GM12878 (cell line): ENCODE data around the gene ANK2. TPM values are rescaled to one million over a fixed set of nuclear protein-coding genes. Genes with fewer than 3 reads are reported as not detected.

Experiments used
- ATAC-seq: fragments of 200-7000 bp; cut with Tn5 transposase; 3 replicates; pipeline ENCODE4 v1.9.1; 2020; ENCODE audit warnings: mild to moderate bottlenecking, moderate library complexity
- BruUV-seq: library from RNA; stranded (reverse); fragments of 400-500 nt; replicated peaks from 2 replicates; lab custom pipeline; 2021; lab: Mats Ljungman, UMichigan
- CTCF ChIA-PET: fragments of 300-600 bp; sonication (Branson Sonifier 250); formaldehyde crosslinking; extraction: SDS; loops from one replicate; lab custom pipeline; 2021; ENCODE audit warnings: inconsistent platforms; lab: Yijun Ruan, JAX
- POLR2A ChIA-PET: fragments of 350-600 bp; formaldehyde crosslinking; extraction: SDS; loops from one replicate; lab custom pipeline; 2021; ENCODE audit warnings: inconsistent platforms; lab: Charles Lee
- RAD21 ChIA-PET: fragments of 300-600 bp; sonication (Branson Sonifier 250); formaldehyde crosslinking; loops from one replicate; lab custom pipeline; 2023; ENCODE audit warnings: antibody characterized with exemption; ENCODE audit not compliant: unreplicated experiment; lab: Charles Lee
- SMC1A ChIA-PET: fragments of 300-600 bp; sonication (Branson Sonifier 250); formaldehyde crosslinking; loops from one replicate; lab custom pipeline; 2023; ENCODE audit not compliant: unreplicated experiment, uncharacterized antibody; lab: Charles Lee
- DNase-seq: peaks from one replicate; pipeline ENCODE4 v3.0.0-alpha.2; 2011; ENCODE audit warnings: low read depth, low spot score
- FAIRE-seq: peaks from 3 replicates; lab custom pipeline; 2011; peaks lifted over from hg19 to GRCh38; lab: Jason Lieb, UNC
- H2AFZ ChIP-seq: 2 replicates; pipeline ENCODE4 v1.6.0; 2011; ENCODE audit warnings: low read depth, low read length, control low read depth; ENCODE audit not compliant: control insufficient read depth
- H3K27ac ChIP-seq: 2 replicates; pipeline ENCODE4 v1.5.1; 2011; ENCODE audit warnings: control low read depth; ENCODE audit not compliant: control insufficient read depth, insufficient read depth
- H3K27me3 ChIP-seq, 2 experiments: replicated peaks in 1 of 2; 2 replicates each; pipeline versions ENCODE4 v1.6.0 to v1.6.1; 2011; ENCODE audit warnings: low read length in 1 of 2; ENCODE audit not compliant: control insufficient read depth in 2 of 2, insufficient read depth in 2 of 2
- H3K36me3 ChIP-seq, 2 experiments: 2 replicates each; pipeline ENCODE4 v1.5.1; 2011; ENCODE audit warnings: low read length in 1 of 2; ENCODE audit not compliant: control insufficient read depth in 2 of 2, insufficient read depth in 2 of 2
- H3K4me1 ChIP-seq: 2 replicates; pipeline ENCODE4 v1.6.1; 2011; ENCODE audit warnings: mild to moderate bottlenecking, low read length, moderate library complexity, mixed read lengths; ENCODE audit not compliant: control insufficient read depth, insufficient read depth
- H3K4me2 ChIP-seq: 2 replicates; pipeline ENCODE4 v1.6.0; 2011; ENCODE audit warnings: control low read depth; ENCODE audit not compliant: control insufficient read depth, insufficient read depth
- H3K4me3 ChIP-seq: fragments of 200-600 bp; sonication (generic); 2 replicates; pipeline ENCODE4 v1.5.1; 2016
- H3K79me2 ChIP-seq: 2 replicates; pipeline ENCODE4 v1.6.0; 2011; ENCODE audit warnings: low read length; ENCODE audit not compliant: control insufficient read depth, insufficient read depth
- H3K9ac ChIP-seq: 2 replicates; pipeline ENCODE4 v1.8.0; 2011; ENCODE audit warnings: low read length, control low read depth, mixed read lengths; ENCODE audit not compliant: control insufficient read depth, insufficient read depth
- H3K9me3 ChIP-seq: replicated peaks from 3 replicates; pipeline ENCODE4 v1.5.1; 2011; ENCODE audit warnings: mild to moderate bottlenecking, low read length; ENCODE audit not compliant: control insufficient read depth, insufficient read depth
- H4K20me1 ChIP-seq: 2 replicates; pipeline ENCODE4 v1.6.0; 2011; ENCODE audit not compliant: control insufficient read depth, insufficient read depth
- CEBPZ ChIP-seq: fragments of 150-350 bp; IDR thresholded peaks from 2 replicates; pipeline ENCODE4 v1.6.1; 2016; ENCODE audit warnings: low read depth, low read length
- CTCF ChIP-seq, 3 experiments: IDR thresholded peaks in 2 of 3; conservative IDR thresholded peaks in 1 of 3; 2 replicates each; pipeline ENCODE4 v1.5.1; 2011; ENCODE audit warnings: low read depth in 3 of 3, low read length in 3 of 3, mild to moderate bottlenecking in 3 of 3, control low read depth in 2 of 3, moderate library complexity in 2 of 3, inconsistent platforms in 1 of 3, mixed read lengths in 1 of 3; ENCODE audit not compliant: control insufficient read depth in 2 of 3, insufficient read depth in 1 of 3; ENCODE audit errors: extremely low read depth in 1 of 3
- JUND ChIP-seq: IDR thresholded peaks from 2 replicates; pipeline ENCODE4 v1.6.1; 2012; ENCODE audit warnings: low read depth, mild to moderate bottlenecking, low read length, improper control_type of control experiment, moderate library complexity
- NFYA ChIP-seq: IDR thresholded peaks from 2 replicates; pipeline ENCODE4 v1.6.1; 2011; ENCODE audit warnings: low read depth, mild to moderate bottlenecking, low read length, improper control_type of control experiment, borderline replicate concordance
- PBX3 ChIP-seq: IDR thresholded peaks from 2 replicates; pipeline ENCODE4 v1.6.1; 2011; ENCODE audit warnings: mild to moderate bottlenecking, low read depth, low read length, moderate library complexity; ENCODE audit not compliant: insufficient replicate concordance
- PKNOX1 ChIP-seq: fragments of 450-650 bp; IDR thresholded peaks from 2 replicates; pipeline ENCODE4 v1.6.1; 2016; ENCODE audit warnings: mild to moderate bottlenecking
- RAD51 ChIP-seq: fragments of 450-650 bp; IDR thresholded peaks from 2 replicates; pipeline ENCODE4 v1.6.1; 2016; ENCODE audit warnings: moderate library complexity, mild to moderate bottlenecking, inconsistent platforms
- SIX5 ChIP-seq: IDR thresholded peaks from 2 replicates; pipeline ENCODE4 v1.6.1; 2011; ENCODE audit warnings: mild to moderate bottlenecking, low read depth, low read length, moderate library complexity; ENCODE audit not compliant: severe bottlenecking
- TBL1XR1 ChIP-seq: IDR thresholded peaks from 2 replicates; pipeline ENCODE4 v1.6.1; 2012; ENCODE audit warnings: low read depth, low read length, improper control_type of control experiment
- ZNF207 ChIP-seq: fragments of 450-650 bp; IDR thresholded peaks from 2 replicates; pipeline ENCODE4 v1.6.1; 2014; ENCODE audit warnings: antibody characterized with exemption, mild to moderate bottlenecking, borderline replicate concordance
- WGBS: methylation state at CpG from one replicate; pipeline ENCODE4 v1.1.6; 2016; ENCODE audit warnings: low lambda C conversion rate; ENCODE audit not compliant: insufficient replicate concordance, insufficient coverage; ENCODE audit errors: missing lambda C conversion rate; 5-methylcytosine and 5-hydroxymethylcytosine counted together
- in situ Hi-C: fragments of 300-500 bp; cut with MboI; formaldehyde crosslinking; loops from 9 replicates; pipeline ENCODE4 v1.14.3; 2018; ENCODE audit warnings: mixed read lengths
- intact Hi-C: fragments of 100-400 bp; cut with micrococcal nuclease; formaldehyde crosslinking; loops from one replicate; pipeline ENCODE4 v1.14.2; 2022; ENCODE audit not compliant: unreplicated experiment
- polyA plus RNA-seq, 11 experiments: library from polyadenylated mRNA; depleted of rRNA in 4 of 11; unstranded in 6 of 11; stranded (reverse) in 5 of 11; fragments of >200 nt; fragmentation: Nextera tagmentation in 4 of 11; fragmentation: Illumina TruSeq in 1 of 11; extraction: Ambion mirVana in 4 of 11; extraction: Trizol in 1 of 11; gene quantifications; 1 replicate in 1 of 11; 2 replicates in 10 of 11; pipeline versions ENCODE4 v1.2.1 to v1.2.3, GENCODE V29; 2011 to 2016; ENCODE audit warnings: inconsistent platforms in 2 of 11, missing spikeins in 2 of 11, low read depth in 1 of 11
- total RNA-seq, 4 experiments: library from RNA; depleted of rRNA in 3 of 4; stranded (reverse); fragments of >200 nt in 3 of 4; fragmentation: Illumina TruSeq in 1 of 4; extraction: Trizol in 1 of 4; gene quantifications; 2 replicates each; pipeline versions ENCODE4 v1.2.1 to v1.2.3, GENCODE V29; 2013 to 2021
- TF ChIP-seq, protein P1 (sequence below): fragments of 450-650 bp; IDR thresholded peaks from 2 replicates; pipeline ENCODE4 v1.6.1; 2016; ENCODE audit warnings: mild to moderate bottlenecking, moderate library complexity, borderline replicate concordance

Gene ANK2
- total and polyA plus RNA-seq, 10 of the 15 experiments (the other 5 are each of a cell fraction or from before 2014, with no cell fraction given), result 1.6 to 13.0 (median 4.1) TPM

GRCh38 chr4:113347245-113347644 is 297.8 kb downstream of the ANK2 start:
- no peaks in the 10 kb centered on the region for H3K79me2 ChIP-seq
- H3K4me1 ChIP-seq, result no peaks in the 10 kb centered on the region
- POLR2A ChIA-PET, result no interaction called here
- H3K9ac ChIP-seq, result no peak overlapping the region
- ATAC-seq (no peak), DNase-seq (no peak), FAIRE-seq (no peak)
- H3K27me3 ChIP-seq, result no peaks in the 10 kb centered on the region
- H3K9me3 ChIP-seq, result no peaks in the 10 kb centered on the region
- BruUV-seq, result no TSS peak
- no peak overlapping the region for H3K27ac ChIP-seq
- no peak overlapping the region for H2AFZ ChIP-seq
- WGBS, result 98% methylated on average over 2 of the region's 2 CpGs
- H3K36me3 ChIP-seq, result no peaks in the 10 kb centered on the region
- no peak overlapping the region for H3K4me2 ChIP-seq
- in situ Hi-C loops, result no loop called here
- SMC1A ChIA-PET, result interaction anchor here (0.8 to 1.8 kb wide), 5 partner anchors 10 to 71 kb away, joined by 3 to 4 read pairs (median 3); no protein-coding TSS in a partner anchor
- CTCF ChIA-PET, result interaction anchor here (1.0 to 1.3 kb wide), 3 partner anchors 8 to 120 kb away, joined by 3 to 6 read pairs (median 4); no protein-coding TSS in a partner anchor
- H3K4me3 ChIP-seq, result no peak overlapping the region
- no peaks in the 10 kb centered on the region for H4K20me1 ChIP-seq
- RAD21 ChIA-PET, result interaction anchor here (0.9 to 1.5 kb wide), 3 partner anchors 8 to 30 kb away, joined by 3 to 4 read pairs (median 3); no protein-coding TSS in a partner anchor
- intact Hi-C loops, result no loop called here
- TF ChIP-seq TBL1XR1 (no peak), PKNOX1 (no peak), CEBPZ (no peak), RAD51 (no peak), JUND (no peak), CTCF (IDR thresholded peaks at IDR 0.05 in 2 of 3, conservative IDR thresholded peaks at IDR 0.05 in 1 of 3; ENCODE audit: control insufficient read depth in 2 of 3, extremely low read depth in 1 of 3, insufficient read depth in 1 of 3, low read depth in 3 of 3, low read length in 3 of 3) (no peak), ZNF207 (no peak), NFYA (no peak), SIX5 (no peak), PBX3 (no peak)
- TF ChIP-seq, protein P1, sequence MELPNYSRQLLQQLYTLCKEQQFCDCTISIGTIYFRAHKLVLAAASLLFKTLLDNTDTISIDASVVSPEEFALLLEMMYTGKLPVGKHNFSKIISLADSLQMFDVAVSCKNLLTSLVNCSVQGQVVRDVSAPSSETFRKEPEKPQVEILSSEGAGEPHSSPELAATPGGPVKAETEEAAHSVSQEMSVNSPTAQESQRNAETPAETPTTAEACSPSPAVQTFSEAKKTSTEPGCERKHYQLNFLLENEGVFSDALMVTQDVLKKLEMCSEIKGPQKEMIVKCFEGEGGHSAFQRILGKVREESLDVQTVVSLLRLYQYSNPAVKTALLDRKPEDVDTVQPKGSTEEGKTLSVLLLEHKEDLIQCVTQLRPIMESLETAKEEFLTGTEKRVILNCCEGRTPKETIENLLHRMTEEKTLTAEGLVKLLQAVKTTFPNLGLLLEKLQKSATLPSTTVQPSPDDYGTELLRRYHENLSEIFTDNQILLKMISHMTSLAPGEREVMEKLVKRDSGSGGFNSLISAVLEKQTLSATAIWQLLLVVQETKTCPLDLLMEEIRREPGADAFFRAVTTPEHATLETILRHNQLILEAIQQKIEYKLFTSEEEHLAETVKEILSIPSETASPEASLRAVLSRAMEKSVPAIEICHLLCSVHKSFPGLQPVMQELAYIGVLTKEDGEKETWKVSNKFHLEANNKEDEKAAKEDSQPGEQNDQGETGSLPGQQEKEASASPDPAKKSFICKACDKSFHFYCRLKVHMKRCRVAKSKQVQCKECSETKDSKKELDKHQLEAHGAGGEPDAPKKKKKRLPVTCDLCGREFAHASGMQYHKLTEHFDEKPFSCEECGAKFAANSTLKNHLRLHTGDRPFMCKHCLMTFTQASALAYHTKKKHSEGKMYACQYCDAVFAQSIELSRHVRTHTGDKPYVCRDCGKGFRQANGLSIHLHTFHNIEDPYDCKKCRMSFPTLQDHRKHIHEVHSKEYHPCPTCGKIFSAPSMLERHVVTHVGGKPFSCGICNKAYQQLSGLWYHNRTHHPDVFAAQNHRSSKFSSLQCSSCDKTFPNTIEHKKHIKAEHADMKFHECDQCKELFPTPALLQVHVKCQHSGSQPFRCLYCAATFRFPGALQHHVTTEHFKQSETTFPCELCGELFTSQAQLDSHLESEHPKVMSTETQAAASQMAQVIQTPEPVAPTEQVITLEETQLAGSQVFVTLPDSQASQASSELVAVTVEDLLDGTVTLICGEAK, result no peak
